SU-DHL-6 (cell line): Measurements from ENCODE around the gene FOXC1.

Experiments
- EZH2phosphoT487 ChIP-seq: fragments of 200-600 bp; sonication (generic), shearing (Covaris generic); conservative IDR thresholded peaks from 2 replicates; pipeline ENCODE4 v1.6.1; 2018; ENCODE audit warnings: mild to moderate bottlenecking, antibody characterized with exemption, low read length, moderate library complexity, mixed read lengths
- TF ChIP-seq, protein P1 (sequence below): fragments of 200-600 bp; sonication (generic); IDR thresholded peaks from one replicate; pipeline ENCODE4 v1.5.1; 2017; ENCODE audit warnings: antibody characterized with exemption, mild to moderate bottlenecking, low read length, moderate library complexity; ENCODE audit not compliant: insufficient read depth, poor library complexity, severe bottlenecking

DNA sequence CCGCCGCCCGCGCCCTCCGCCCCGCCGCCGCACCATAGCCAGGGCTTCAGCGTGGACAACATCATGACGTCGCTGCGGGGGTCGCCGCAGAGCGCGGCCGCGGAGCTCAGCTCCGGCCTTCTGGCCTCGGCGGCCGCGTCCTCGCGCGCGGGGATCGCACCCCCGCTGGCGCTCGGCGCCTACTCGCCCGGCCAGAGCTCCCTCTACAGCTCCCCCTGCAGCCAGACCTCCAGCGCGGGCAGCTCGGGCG lies 1.5 kb downstream of the FOXC1 start:
- TF ChIP-seq, protein P1, sequence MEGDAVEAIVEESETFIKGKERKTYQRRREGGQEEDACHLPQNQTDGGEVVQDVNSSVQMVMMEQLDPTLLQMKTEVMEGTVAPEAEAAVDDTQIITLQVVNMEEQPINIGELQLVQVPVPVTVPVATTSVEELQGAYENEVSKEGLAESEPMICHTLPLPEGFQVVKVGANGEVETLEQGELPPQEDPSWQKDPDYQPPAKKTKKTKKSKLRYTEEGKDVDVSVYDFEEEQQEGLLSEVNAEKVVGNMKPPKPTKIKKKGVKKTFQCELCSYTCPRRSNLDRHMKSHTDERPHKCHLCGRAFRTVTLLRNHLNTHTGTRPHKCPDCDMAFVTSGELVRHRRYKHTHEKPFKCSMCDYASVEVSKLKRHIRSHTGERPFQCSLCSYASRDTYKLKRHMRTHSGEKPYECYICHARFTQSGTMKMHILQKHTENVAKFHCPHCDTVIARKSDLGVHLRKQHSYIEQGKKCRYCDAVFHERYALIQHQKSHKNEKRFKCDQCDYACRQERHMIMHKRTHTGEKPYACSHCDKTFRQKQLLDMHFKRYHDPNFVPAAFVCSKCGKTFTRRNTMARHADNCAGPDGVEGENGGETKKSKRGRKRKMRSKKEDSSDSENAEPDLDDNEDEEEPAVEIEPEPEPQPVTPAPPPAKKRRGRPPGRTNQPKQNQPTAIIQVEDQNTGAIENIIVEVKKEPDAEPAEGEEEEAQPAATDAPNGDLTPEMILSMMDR, result no peak
- TF ChIP-seq EZH2phosphoT487, result no peak
